ENCODE measurements around the gene ATG4D.
A peak's percentile ranks its signal among the peaks of the same experiment; 100 is the strongest.

The ATG4D gene

DNA sequence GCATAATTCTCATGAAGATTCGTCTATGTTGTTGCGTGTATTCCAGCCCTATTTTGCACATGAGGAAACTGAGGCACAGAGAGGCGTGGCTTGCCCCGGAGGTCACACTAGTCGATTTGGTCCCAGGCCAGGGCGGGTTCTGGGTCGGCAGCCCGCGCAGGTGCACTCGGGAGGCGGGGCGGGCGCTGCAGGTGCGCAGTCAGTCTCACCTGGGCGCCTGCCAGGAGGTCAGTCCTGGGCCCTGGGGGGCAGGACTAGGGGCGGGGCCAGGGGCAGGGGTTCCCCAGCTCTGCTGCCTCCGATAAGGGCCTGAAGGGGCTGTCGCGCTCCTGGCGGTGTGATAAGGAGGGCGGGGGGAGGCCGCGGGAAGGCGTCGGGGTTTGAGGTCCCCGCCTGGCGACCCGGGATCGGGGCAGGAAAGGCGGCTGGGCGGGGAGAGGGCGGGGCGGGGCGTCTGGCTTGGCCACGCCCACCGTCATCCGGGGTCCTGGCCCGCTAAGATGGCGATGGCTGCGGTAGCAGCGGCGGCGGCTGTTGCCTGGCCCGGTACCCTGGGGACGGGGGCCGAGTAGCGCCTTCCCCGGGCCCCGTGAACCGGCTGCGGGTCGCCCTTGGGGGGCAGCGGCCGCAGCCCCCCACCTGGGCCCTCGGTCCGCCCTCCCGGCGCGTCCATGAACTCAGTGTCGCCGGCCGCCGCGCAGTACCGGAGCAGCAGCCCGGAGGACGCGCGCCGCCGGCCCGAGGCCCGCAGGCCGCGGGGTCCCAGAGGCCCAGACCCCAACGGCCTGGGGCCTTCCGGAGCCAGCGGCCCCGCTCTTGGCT, at the start of gene ATG4D:
ATG4D (plus strand) TSS at position 485 of the 822 bp plus-strand sequence; CDS start at position 672, 187 bp downstream.
- peak; percentile 95 for DNase-seq (ENCODE audit: insufficient read length, low spot score)
- FAIRE-seq, result peak; percentile 83

DNA sequence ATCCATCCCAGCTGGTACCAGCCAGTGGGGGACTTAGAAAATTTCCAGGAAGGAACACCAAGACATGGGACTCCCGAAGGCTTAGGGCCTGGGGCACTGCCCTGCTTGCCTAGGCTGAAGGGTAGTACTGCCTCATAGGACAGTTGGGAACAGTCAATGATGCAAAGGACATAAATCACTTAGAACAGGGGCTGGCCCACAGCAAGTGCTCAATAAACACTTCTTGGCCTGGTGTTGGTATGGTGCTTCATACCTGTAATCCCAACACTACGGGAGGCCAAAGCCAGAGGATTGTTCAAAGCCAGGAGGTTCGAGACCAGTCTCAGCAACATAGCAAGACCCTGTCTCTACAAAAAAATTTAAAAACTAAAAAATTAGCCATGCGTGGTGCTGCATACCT, 46.3 kb upstream of the ATG4D start:
- DNase-seq (ENCODE audit: insufficient read length, low spot score) (no peak), FAIRE-seq (no peak)

GRCh38 chr19:10499550-10500246, 44.0 kb upstream of the ATG4D start:
- FAIRE-seq, result no peak
- DNase-seq (ENCODE audit: insufficient read length, low spot score), result no peak

- FAIRE-seq, result no peak
- DNase-seq (ENCODE audit: insufficient read length, low spot score), result no peak
Observed at GRCh38 chr19:10500247-10500592, 43.5 kb upstream of the ATG4D start.

- FAIRE-seq, result peak; percentile 78
Observed at GRCh38 chr19:10501971-10502523, 41.7 kb upstream of the ATG4D start.

DNA sequence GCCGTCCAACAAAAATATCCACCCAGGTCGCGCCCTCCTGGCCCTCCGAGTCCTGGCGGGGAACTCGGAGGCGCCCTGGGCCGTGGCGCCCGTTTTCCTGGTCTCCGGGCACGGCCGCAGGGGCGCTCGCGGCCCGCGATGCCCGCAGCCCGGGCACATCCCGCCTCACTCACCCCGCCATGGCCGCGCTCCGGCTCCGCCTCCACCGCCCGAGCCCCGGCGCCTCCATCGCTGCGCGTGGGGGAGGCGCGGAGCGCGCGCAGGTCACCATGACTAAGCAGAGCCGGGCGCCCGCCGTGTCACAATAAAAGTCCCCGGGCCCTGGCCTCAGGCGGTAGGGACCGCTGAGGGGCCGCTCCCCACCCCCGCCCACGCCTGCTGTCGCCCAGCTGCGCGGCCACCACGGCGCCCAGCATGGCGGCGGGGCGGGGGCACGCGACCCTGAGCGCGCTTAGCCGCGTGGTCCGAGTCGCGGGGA, 41.1 kb upstream of the ATG4D start:
- FAIRE-seq (peak; percentile 72), DNase-seq (ENCODE audit: insufficient read length, low spot score) (peak; percentile 95)

More at GRCh38 chr19:10501971-10502523, 41.7 kb upstream of the ATG4D start:
- peak; percentile 87 for DNase-seq (ENCODE audit: insufficient read length, low spot score)

DNA sequence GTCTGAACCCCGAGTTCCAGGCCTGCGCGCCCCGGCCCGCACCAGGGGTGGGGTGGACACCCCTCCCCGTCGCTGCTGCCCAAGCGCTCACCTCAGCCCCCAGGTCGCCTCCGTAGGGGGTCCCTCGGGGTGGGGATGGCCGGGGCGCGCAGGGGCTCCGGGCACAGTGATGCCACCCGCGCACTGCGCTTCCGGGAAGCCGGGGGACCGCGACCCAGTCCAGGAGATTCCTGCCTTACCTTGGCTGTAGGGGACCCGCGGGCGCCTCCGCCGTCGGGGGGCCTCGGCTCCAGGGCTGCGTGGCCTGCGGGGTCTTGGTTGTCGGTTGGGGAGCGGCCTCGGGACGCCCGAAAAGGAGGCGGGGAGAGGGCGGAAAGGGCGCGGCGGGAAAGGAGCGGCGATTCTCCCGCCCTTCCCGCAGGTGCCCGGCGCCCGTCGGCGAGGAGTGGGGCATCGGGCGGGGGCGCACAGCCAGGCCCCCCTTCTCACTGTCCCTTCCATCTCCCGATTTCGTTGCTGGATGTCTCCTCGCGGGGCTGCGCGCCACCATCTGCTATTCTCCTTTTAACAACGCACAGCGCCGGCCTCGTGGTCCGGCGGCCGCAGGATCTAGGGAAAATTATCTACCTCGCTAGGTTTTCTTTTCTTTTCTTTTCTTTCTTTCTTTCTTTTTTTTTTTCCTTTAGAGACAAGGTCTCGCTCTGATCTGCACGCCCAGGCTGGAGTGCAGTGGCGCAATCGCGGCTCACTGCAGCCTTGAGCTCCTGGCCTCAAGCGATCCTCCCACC, 40.5 kb upstream of the ATG4D start, which contains the start of gene KEAP1:
KEAP1 (minus strand) TSS at position 355 of the 788 bp plus-strand sequence. CDS start 3,323 bp downstream, outside the sequence.
- DNase-seq (ENCODE audit: insufficient read length, low spot score) (peak; percentile 34), FAIRE-seq (peak; percentile 20)

- FAIRE-seq, result peak; percentile 62
- peak; percentile 51 for DNase-seq (ENCODE audit: insufficient read length, low spot score)
Observed at GRCh38 chr19:10505583-10506229, 38.0 kb upstream of the ATG4D start.

DNA sequence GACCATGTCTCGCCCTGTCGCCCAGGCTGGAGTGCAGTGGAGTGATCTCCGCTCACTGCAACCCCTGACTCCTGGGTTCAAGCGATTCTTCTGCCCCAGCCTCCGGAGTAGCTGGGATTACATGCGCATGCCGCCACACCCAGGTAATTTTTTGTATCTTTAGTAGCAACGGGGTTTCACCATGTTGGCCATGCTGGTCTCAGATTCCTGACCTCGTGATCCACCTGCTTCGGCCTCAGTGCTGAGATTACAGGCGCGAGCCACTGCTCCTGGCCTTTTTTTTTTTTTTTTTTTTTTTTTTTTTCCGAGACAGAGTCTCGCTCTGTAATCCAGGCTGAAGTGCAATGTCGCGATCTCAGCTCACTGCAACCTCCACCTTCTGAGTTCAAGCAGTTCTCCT, 35.7 kb upstream of the ATG4D start:
- FAIRE-seq (no peak), DNase-seq (ENCODE audit: insufficient read length, low spot score) (no peak)

- FAIRE-seq (no peak), DNase-seq (ENCODE audit: insufficient read length, low spot score) (no peak)
Observed at GRCh38 chr19:10508707-10509106, 35.0 kb upstream of the ATG4D start.

- no peak for FAIRE-seq
- DNase-seq (ENCODE audit: insufficient read length, low spot score), result peak; percentile 62
Observed at GRCh38 chr19:10510301-10510802, 33.4 kb upstream of the ATG4D start.

DNA sequence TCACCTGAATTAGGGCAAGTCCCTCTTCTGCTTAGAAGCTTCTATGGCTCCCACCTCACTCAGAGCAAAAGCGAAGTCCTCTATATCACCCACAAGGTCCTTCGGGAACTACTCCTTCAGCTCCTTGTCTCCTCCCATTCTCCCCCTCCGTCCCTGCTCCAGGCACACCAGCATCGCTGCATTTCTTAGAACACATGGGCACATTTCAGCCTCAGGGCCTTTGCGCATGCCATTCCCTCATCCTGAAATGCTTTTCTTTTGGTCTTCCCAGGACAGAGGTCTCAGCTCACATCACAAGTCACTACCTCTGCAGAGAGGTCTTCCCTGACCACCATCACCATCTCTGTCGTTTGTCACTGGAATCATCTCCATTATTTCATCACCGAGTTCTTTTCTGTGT, 30.5 kb upstream of the ATG4D start:
- DNase-seq (ENCODE audit: insufficient read length, low spot score) (no peak), FAIRE-seq (no peak)

DNA sequence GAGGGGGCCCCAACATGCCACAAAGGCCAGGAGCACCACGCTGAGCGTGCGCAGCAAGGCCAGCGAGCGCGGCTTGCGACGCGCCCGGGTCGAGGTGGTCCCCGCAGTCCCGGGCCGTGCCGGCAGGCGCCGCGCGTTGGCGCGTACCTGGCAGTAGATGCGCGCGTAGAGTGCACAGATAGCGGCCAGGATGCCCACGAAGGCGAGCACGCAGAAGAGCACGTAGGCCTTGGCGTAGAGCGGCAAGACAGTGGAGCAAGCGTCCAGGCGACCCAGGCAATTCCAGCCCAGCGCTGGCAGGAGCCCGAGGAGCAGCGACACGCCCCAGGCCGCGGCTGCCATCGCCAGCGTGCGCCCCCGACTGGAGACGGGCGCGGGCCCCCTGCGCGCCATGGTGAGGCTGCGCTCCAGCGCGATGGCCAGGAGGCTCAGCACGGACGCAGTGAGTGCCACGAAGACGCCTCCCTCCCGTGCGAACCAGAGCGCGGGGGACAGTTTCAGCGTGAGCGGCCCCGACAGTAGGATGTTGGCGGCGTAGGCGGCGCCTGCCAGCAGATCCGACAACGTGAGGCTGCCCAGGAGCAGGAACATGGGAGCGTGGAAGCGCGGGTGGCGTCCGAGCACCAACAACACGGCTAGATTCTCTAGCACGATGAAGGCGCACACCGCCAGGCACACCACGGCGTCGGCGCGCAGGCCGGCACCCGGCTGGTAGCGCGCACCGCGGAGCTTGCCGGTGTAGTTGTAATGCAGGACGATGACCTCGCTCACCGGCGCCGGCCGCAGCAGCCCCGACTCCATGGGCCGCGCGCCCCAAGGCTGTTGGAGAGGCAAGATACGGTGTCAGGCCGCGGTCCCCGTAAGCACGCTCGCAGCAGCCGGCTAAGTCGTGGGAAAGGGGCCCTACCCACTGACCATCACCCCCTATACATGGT, 29.2 kb upstream of the ATG4D start:
- no peak for FAIRE-seq

GRCh38 chr19:10516064-10516385, 27.7 kb upstream of the ATG4D start:
- FAIRE-seq, result no peak
- DNase-seq (ENCODE audit: insufficient read length, low spot score), result no peak

More for the DNA sequence above, 29.2 kb upstream of the ATG4D start:
- DNase-seq (ENCODE audit: insufficient read length, low spot score), result no peak

DNA sequence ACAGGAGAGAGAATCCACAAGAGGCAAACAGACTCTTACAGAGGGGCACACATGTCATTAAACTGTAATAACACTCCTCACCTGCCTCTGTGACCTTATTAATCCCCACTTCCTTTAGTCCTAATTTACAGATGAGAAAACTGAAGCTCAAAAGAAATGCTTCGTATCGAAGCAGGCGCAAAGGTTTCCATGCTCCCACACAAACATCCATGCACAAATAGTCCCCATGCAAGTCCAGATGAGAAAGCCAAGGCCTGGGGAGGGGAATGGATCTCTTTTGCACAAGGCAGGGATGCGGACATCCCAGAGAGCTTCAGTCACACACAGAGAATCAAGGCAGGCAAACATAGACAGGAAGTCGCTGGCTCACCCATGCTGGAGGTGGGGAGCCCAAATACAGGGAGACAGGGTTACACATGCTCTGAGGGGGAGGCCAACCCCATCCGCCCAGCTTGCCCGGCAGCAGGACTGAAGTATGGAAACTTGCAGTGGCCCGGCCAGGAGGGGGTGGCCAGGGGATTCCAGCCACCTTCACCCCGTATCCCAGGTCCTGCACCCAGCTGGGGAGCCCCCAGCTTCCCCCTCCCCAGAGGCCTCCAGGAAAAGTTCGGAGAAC, 26.9 kb upstream of the ATG4D start:
- DNase-seq (ENCODE audit: insufficient read length, low spot score) (peak; percentile 64), FAIRE-seq (peak; percentile 80)

- FAIRE-seq, result peak; percentile 92
- DNase-seq (ENCODE audit: insufficient read length, low spot score), result peak; percentile 55
Observed at GRCh38 chr19:10517361-10517759, 26.3 kb upstream of the ATG4D start, which contains the start of gene S1PR5. S1PR5 (minus strand) TSS chr19:10517447; CDS start chr19:10515011, 2,436 bp downstream.

DNA sequence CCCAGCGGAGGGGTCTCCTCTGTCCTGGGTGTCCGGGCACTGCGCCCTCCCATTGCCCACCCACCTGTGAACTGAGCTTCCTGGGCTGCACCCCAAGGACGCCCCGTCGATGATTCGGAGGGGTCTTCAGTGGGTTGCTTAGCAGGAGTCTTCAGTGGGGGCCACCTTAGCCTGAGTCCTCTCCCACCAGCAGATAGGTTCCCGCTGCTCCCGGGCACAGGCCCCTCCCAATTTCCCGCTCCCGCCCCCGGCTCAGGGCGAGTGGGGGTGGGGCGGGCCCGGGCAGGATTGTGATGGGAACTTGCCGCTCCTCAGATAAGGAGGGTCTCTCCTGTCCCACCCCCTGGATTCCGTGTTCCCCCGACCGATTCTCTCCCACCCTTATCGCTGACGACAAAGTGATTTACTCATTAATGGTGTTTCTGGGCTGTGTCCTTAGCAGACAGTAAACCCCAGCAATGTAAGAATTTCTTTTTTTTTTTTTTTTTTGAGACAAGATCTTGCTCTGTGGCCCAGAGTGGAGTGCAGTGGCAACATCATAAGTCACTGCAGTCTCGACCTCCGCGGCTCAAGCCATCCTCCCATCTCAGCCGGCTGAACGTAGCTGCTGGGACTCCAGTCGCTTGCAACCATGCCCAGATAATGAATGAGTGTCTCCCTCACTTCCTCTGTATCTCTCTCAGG, 25.8 kb upstream of the ATG4D start:
- peak; percentile 33 for FAIRE-seq

More for the DNA sequence above, 25.8 kb upstream of the ATG4D start:
- DNase-seq (ENCODE audit: insufficient read length, low spot score), result peak; percentile 87
